ENCODE results near the gene RPS2.

RPS2 gene

GRCh38 chr16:1947369-1947670 lies 17.3 kb downstream of the RPS2 start:
- Histone ChIP-seq H3K4me1 (ENCODE audit: insufficient read depth, low read length, poor library complexity, severe bottlenecking) (peaks cover 5% of the 10 kb centered on the region), H3K9me2 (replicated peaks; ENCODE audit: low read depth, low read length) (no peaks in the 10 kb centered on the region), H4K20me1 (ENCODE audit: insufficient read depth, low read length, poor library complexity, severe bottlenecking) (no peaks in the 10 kb centered on the region), H3K79me2 (ENCODE audit: insufficient read depth, low read length) (peaks cover 6% of the 10 kb centered on the region; the same call in 1 of the 2 replicates), H3F3A (ENCODE audit: low read depth) (no peaks in the 10 kb centered on the region), H3K27me3 (ENCODE audit: insufficient read depth, low read length, poor library complexity, severe bottlenecking) (no peaks in the 10 kb centered on the region), H2AFZ (ENCODE audit: low read length) (no peak overlapping the region), H3K9me3 (ENCODE audit: insufficient read depth, low read depth, low read length) (no peaks in the 10 kb centered on the region), H3K9ac (ENCODE audit: low read depth, low read length, poor library complexity, severe bottlenecking) (no peak overlapping the region), H3K4me2 (ENCODE audit: low read depth, low read length, poor library complexity, severe bottlenecking) (no peak overlapping the region), H3K36me3 (ENCODE audit: insufficient read depth, low read length) (no peaks in the 10 kb centered on the region), H3K4me3 (ENCODE audit: low read length, poor library complexity, severe bottlenecking) (no peak overlapping the region)
- TF ChIP-seq EZH2phosphoT487 (IDR thresholded peaks at IDR 0.05; ENCODE audit: borderline replicate concordance) (no peak), CTCF (conservative IDR thresholded peaks at IDR 0.05; ENCODE audit: low read length) (no peak)

- no peaks in the 10 kb centered on the region for H4K20me1 ChIP-seq (ENCODE audit: insufficient read depth, low read length, poor library complexity, severe bottlenecking)
- TF ChIP-seq CTCF (conservative IDR thresholded peaks at IDR 0.05; ENCODE audit: low read length) (no peak), EZH2phosphoT487 (IDR thresholded peaks at IDR 0.05; ENCODE audit: borderline replicate concordance) (no peak)
- H3K4me3 ChIP-seq (ENCODE audit: low read length, poor library complexity, severe bottlenecking), result no peak overlapping the region
- no peaks in the 10 kb centered on the region for H3K27me3 ChIP-seq (ENCODE audit: insufficient read depth, low read length, poor library complexity, severe bottlenecking)
- no peak overlapping the region for H3K4me2 ChIP-seq (ENCODE audit: low read depth, low read length, poor library complexity, severe bottlenecking)
- no peaks in the 10 kb centered on the region for H3K9me3 ChIP-seq (ENCODE audit: insufficient read depth, low read depth, low read length)
- H3K4me1 ChIP-seq (ENCODE audit: insufficient read depth, low read length, poor library complexity, severe bottlenecking), result peaks cover 5% of the 10 kb centered on the region
- H3K79me2 ChIP-seq (ENCODE audit: insufficient read depth, low read length), result peaks cover 11% of the 10 kb centered on the region; the same call in 1 of the 2 replicates
- no peaks in the 10 kb centered on the region for H3K36me3 ChIP-seq (ENCODE audit: insufficient read depth, low read length)
- H3F3A ChIP-seq (ENCODE audit: low read depth), result no peaks in the 10 kb centered on the region
- H3K9ac ChIP-seq (ENCODE audit: low read depth, low read length, poor library complexity, severe bottlenecking), result no peak overlapping the region
- H3K9me2 ChIP-seq (replicated peaks; ENCODE audit: low read depth, low read length), result no peaks in the 10 kb centered on the region
- no peak overlapping the region for H2AFZ ChIP-seq (ENCODE audit: low read length)
These were observed 17.9 kb downstream of the RPS2 start for GRCh38 chr16:1946495-1947368.

GRCh38 chr16:1945559-1946391 lies 18.9 kb downstream of the RPS2 start:
- TF ChIP-seq EZH2phosphoT487 (IDR thresholded peaks at IDR 0.05; ENCODE audit: borderline replicate concordance) (no peak), CTCF (conservative IDR thresholded peaks at IDR 0.05; ENCODE audit: low read length) (no peak)
- Histone ChIP-seq H3K9me3 (ENCODE audit: insufficient read depth, low read depth, low read length) (no peaks in the 10 kb centered on the region), H3K4me2 (ENCODE audit: low read depth, low read length, poor library complexity, severe bottlenecking) (no peak overlapping the region), H3K36me3 (ENCODE audit: insufficient read depth, low read length) (no peaks in the 10 kb centered on the region), H3K4me1 (ENCODE audit: insufficient read depth, low read length, poor library complexity, severe bottlenecking) (peaks cover 5% of the 10 kb centered on the region), H3K79me2 (ENCODE audit: insufficient read depth, low read length) (peaks cover 11% of the 10 kb centered on the region; the same call in 1 of the 2 replicates), H3K4me3 (ENCODE audit: low read length, poor library complexity, severe bottlenecking) (no peak overlapping the region), H2AFZ (ENCODE audit: low read length) (no peak overlapping the region), H3F3A (ENCODE audit: low read depth) (no peaks in the 10 kb centered on the region), H4K20me1 (ENCODE audit: insufficient read depth, low read length, poor library complexity, severe bottlenecking) (no peaks in the 10 kb centered on the region), H3K9me2 (replicated peaks; ENCODE audit: low read depth, low read length) (no peaks in the 10 kb centered on the region), H3K27me3 (ENCODE audit: insufficient read depth, low read length, poor library complexity, severe bottlenecking) (no peaks in the 10 kb centered on the region), H3K9ac (ENCODE audit: low read depth, low read length, poor library complexity, severe bottlenecking) (no peak overlapping the region)
